ENCODE results near the gene TENM4. TPM values are rescaled to one million over a fixed set of nuclear protein-coding genes. Genes with fewer than 3 reads are reported as not detected.

The TENM4 gene
- total RNA-seq, 2 experiments from 2014 or later, result not detected

DNA sequence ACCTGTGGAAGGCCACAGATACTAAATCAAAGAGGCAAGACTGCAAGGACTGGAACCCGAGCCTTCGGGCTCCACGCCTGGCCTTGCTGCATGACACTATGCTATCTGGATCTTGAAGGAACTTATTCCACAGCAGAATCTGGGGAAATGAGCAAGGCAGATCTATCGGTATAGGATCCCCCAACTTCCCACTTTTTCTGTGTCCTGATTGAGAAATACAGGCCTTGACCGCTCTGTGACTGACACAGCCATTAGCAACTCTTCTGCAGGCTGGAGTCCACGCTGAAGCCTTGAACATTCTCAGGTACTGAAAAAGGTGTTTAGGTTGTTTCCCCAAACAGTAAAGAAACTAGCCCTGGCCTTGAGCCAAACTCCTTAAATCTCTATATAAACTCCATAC, 625.0 kb downstream of the TENM4 start:
- CTCF ChIA-PET, result interaction anchor here (1.0 kb wide), 1 partner anchor 16 kb away, joined by 4 read pairs; no protein-coding TSS in a partner anchor
- POLR2A ChIA-PET, result no interaction called here
- DNase-seq, result no peak

GRCh38 chr11:78812513-78813293, 628.1 kb downstream of the TENM4 start:
- Mint-ChIP-seq H3K36me3 (no peaks in the 10 kb centered on the region), H3K27me3 (peaks cover 4% of the 10 kb centered on the region)
- intact Hi-C loops (cut with micrococcal nuclease), result no loop called here

More for the DNA sequence above, 625.0 kb downstream of the TENM4 start:
- Mint-ChIP-seq H3K36me3 (no peaks in the 10 kb centered on the region), H3K4me1 (ENCODE audit: low read depth) (no peaks in the 10 kb centered on the region), H3K9me3 (no peaks in the 10 kb centered on the region), H3K4me3 (no peak overlapping the region), H3K27ac (no peak overlapping the region), H3K27me3 (peaks cover 4% of the 10 kb centered on the region)
- intact Hi-C loops (cut with micrococcal nuclease), result no loop called here

GRCh38 chr11:78810559-78811009, 630.2 kb downstream of the TENM4 start:
- no peak for DNase-seq
- Mint-ChIP-seq H3K4me1 (ENCODE audit: low read depth) (no peaks in the 10 kb centered on the region), H3K9me3 (no peaks in the 10 kb centered on the region), H3K4me3 (no peak overlapping the region), H3K27ac (no peak overlapping the region), H3K27me3 (peaks cover 6% of the 10 kb centered on the region), H3K36me3 (no peaks in the 10 kb centered on the region)
- ChIA-PET POLR2A (no interaction called here), CTCF (interaction anchor here (1.2 to 1.6 kb wide), 2 partner anchors 11 to 13 kb away, joined by 3 to 5 read pairs; no protein-coding TSS in a partner anchor)
- intact Hi-C loops (cut with micrococcal nuclease), result no loop called here

More at GRCh38 chr11:78812513-78813293, 628.1 kb downstream of the TENM4 start:
- ChIA-PET CTCF (no interaction called here), POLR2A (no interaction called here)
- Mint-ChIP-seq H3K27ac (no peak overlapping the region), H3K4me1 (ENCODE audit: low read depth) (no peaks in the 10 kb centered on the region), H3K4me3 (no peak overlapping the region), H3K9me3 (no peaks in the 10 kb centered on the region)
- no peak for DNase-seq

DNA sequence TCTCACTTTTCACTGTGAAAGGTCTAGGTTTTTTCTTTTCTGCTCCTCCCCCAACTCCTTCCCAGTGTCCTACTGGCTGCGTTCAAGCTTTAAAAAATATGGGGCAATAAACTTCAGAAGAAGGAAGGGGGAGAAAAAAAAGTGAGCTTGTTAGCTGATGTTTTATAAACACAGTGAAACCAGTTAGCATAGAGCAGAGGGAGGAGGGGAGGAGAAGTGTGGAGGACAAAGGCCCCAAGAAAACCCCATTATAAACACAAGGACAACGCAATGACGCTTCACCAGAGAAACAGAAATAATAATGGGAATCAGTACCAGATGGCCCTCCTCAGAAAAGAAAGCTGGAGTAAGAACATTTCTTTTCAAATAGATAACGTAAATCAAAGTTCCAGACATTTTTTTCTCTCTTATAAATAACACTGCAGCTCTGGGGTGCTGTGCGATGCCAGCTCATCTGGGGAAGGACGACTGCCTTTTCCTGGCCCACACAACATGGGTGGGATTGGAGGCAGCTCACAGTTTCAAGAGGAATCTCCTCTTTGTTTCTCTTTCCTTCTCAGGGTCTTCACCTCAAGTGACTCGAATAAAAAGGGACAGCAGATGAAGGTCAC, 630.8 kb downstream of the TENM4 start:
- H3K27me3 Mint-ChIP-seq, result peaks cover 6% of the 10 kb centered on the region
- ChIA-PET POLR2A (no interaction called here), CTCF (interaction anchor here (1.2 to 1.6 kb wide), 2 partner anchors 11 to 12 kb away, joined by 3 to 5 read pairs; no protein-coding TSS in a partner anchor)
- no peaks in the 10 kb centered on the region for H3K9me3 Mint-ChIP-seq
- H3K4me3 Mint-ChIP-seq, result no peak overlapping the region
- intact Hi-C loops (cut with micrococcal nuclease), result no loop called here
- H3K27ac Mint-ChIP-seq, result no peak overlapping the region
- DNase-seq, result no peak
- no peaks in the 10 kb centered on the region for H3K4me1 Mint-ChIP-seq (ENCODE audit: low read depth)
- no peaks in the 10 kb centered on the region for H3K36me3 Mint-ChIP-seq

DNA sequence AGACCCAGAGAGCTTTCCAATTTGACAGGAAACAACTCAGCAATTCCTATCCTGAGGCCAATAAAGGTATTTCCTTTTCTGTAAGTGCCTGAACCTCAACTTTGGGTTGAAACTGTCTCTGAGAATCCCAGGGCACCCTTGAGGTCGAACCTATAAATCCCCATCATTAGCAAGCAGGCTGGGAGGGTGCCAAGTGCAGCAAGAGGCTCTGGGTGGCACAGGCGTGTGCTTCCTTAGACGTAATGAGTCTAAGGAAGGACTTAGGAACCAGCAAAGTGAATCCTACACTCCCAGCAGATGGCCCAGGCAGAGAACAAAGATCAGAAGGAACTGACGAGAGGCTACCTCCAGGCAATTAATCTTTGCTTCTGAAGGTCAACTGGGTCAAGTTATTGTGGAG, 631.9 kb downstream of the TENM4 start:
- Mint-ChIP-seq H3K27ac (no peak overlapping the region), H3K9me3 (no peaks in the 10 kb centered on the region), H3K4me1 (ENCODE audit: low read depth) (no peaks in the 10 kb centered on the region), H3K36me3 (no peaks in the 10 kb centered on the region), H3K27me3 (peaks cover 5% of the 10 kb centered on the region), H3K4me3 (no peak overlapping the region)
- no peak for DNase-seq
- CTCF ChIA-PET, result no interaction called here
- intact Hi-C loops (cut with micrococcal nuclease), result no loop called here
- POLR2A ChIA-PET, result no interaction called here

- Mint-ChIP-seq H3K27me3 (peaks cover 4% of the 10 kb centered on the region), H3K4me3 (no peak overlapping the region), H3K27ac (no peak overlapping the region), H3K36me3 (no peaks in the 10 kb centered on the region), H3K9me3 (no peaks in the 10 kb centered on the region), H3K4me1 (ENCODE audit: low read depth) (no peaks in the 10 kb centered on the region)
- POLR2A ChIA-PET, result no interaction called here
- no peak for DNase-seq
- intact Hi-C loops (cut with micrococcal nuclease), result no loop called here
- CTCF ChIA-PET, result no interaction called here
Measured at GRCh38 chr11:78807351-78807750, 633.5 kb downstream of the TENM4 start.

- H3K36me3 Mint-ChIP-seq, result no peaks in the 10 kb centered on the region
- ChIA-PET POLR2A (no interaction called here), CTCF (no interaction called here)
- H3K9me3 Mint-ChIP-seq, result no peaks in the 10 kb centered on the region
- DNase-seq, result no peak
- no peaks in the 10 kb centered on the region for H3K4me1 Mint-ChIP-seq (ENCODE audit: low read depth)
- peaks cover 4% of the 10 kb centered on the region for H3K27me3 Mint-ChIP-seq
- H3K4me3 Mint-ChIP-seq, result no peak overlapping the region
- intact Hi-C loops (cut with micrococcal nuclease), result no loop called here
- no peak overlapping the region for H3K27ac Mint-ChIP-seq
Measured at GRCh38 chr11:78806214-78807004, 634.4 kb downstream of the TENM4 start.

DNA sequence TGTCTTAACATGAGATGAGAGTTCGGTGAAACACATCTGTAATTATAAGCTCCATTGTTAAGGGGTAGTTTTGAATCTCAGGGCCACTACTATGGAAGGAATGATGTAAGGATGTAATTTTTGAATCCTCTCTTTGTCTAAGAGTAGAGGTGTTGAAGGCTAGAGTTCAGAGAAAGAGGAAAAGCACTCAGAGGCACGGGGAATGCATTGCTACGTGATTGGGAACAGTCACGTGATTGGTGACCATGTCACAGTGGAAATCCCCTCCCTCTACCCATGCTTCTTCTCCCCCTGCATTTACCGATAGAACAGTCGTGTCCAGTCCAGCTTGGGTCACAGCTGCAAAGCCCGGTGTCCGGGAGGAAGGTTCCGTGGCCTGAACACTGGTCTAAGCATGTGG, 635.8 kb downstream of the TENM4 start:
- Mint-ChIP-seq H3K4me1 (ENCODE audit: low read depth) (no peaks in the 10 kb centered on the region), H3K4me3 (no peak overlapping the region), H3K27ac (no peak overlapping the region), H3K36me3 (no peaks in the 10 kb centered on the region), H3K9me3 (no peaks in the 10 kb centered on the region), H3K27me3 (peaks cover 4% of the 10 kb centered on the region)
- DNase-seq, result no peak
- ChIA-PET POLR2A (no interaction called here), CTCF (interaction anchor here (1.6 kb wide), 1 partner anchor 9 kb away, joined by 4 read pairs; no protein-coding TSS in a partner anchor)
- intact Hi-C loops (cut with micrococcal nuclease), result no loop called here

- no peak overlapping the region for H3K27ac Mint-ChIP-seq
- H3K4me1 Mint-ChIP-seq (ENCODE audit: low read depth), result no peaks in the 10 kb centered on the region
- H3K4me3 Mint-ChIP-seq, result no peak overlapping the region
- no peaks in the 10 kb centered on the region for H3K9me3 Mint-ChIP-seq
- intact Hi-C loops (cut with micrococcal nuclease), result no loop called here
- H3K36me3 Mint-ChIP-seq, result no peaks in the 10 kb centered on the region
- ChIA-PET POLR2A (no interaction called here), CTCF (interaction anchor here (1.6 to 1.7 kb wide), 2 partner anchors 10 to 158 kb away, joined by 4 to 7 read pairs; no protein-coding TSS in a partner anchor)
- peaks cover 4% of the 10 kb centered on the region for H3K27me3 Mint-ChIP-seq
- DNase-seq, result no peak
Measured at GRCh38 chr11:78803995-78804394, 636.8 kb downstream of the TENM4 start.

GRCh38 chr11:78802058-78802761, 638.6 kb downstream of the TENM4 start:
- POLR2A ChIA-PET, result no interaction called here
- H3K4me3 Mint-ChIP-seq, result no peak overlapping the region
- CTCF ChIA-PET, result interaction anchor here (0.7 to 1.0 kb wide), 2 partner anchors 14 to 156 kb away, joined by 3 read pairs; no protein-coding TSS in a partner anchor
- intact Hi-C loops (cut with micrococcal nuclease), result no loop called here
- no peaks in the 10 kb centered on the region for H3K36me3 Mint-ChIP-seq
- H3K27ac Mint-ChIP-seq, result no peak overlapping the region
- no peaks in the 10 kb centered on the region for H3K4me1 Mint-ChIP-seq (ENCODE audit: low read depth)
- no peak for DNase-seq
- no peaks in the 10 kb centered on the region for H3K9me3 Mint-ChIP-seq
- peaks cover 4% of the 10 kb centered on the region for H3K27me3 Mint-ChIP-seq

GRCh38 chr11:78801161-78801884, 639.5 kb downstream of the TENM4 start:
- Mint-ChIP-seq H3K27me3 (peaks cover 2% of the 10 kb centered on the region), H3K36me3 (no peaks in the 10 kb centered on the region), H3K27ac (no peak overlapping the region), H3K9me3 (no peaks in the 10 kb centered on the region), H3K4me3 (no peak overlapping the region), H3K4me1 (ENCODE audit: low read depth) (no peaks in the 10 kb centered on the region)
- POLR2A ChIA-PET, result no interaction called here
- intact Hi-C loops (cut with micrococcal nuclease), result no loop called here
- DNase-seq, result no peak
- CTCF ChIA-PET, result interaction anchor here (1.0 kb wide), 1 partner anchor 13 kb away, joined by 3 read pairs; no protein-coding TSS in a partner anchor
